ENCODE measurements around the gene R3HCC1L. TPM values are rescaled to one million over a fixed set of nuclear protein-coding genes. Genes with fewer than 3 reads are reported as not detected.

Gene R3HCC1L
- total and polyA plus RNA-seq, 9 of the 15 experiments (the other 6 are each of a cell fraction or from before 2014, with no cell fraction given) = 9.1 to 17.8 (median 12.6) TPM

- DNase-seq (ENCODE audit: extremely low read depth in 1 of 4, low spot score in 3 of 4) (no peak), FAIRE-seq (no peak), ATAC-seq (no peak)
- no peak overlapping the region for H2AFZ ChIP-seq (ENCODE audit: low read depth, low read length)
- intact Hi-C loops (cut with micrococcal nuclease) (no loop called here), in situ Hi-C loops (cut with MboI) (loop anchor here (5.0 kb wide), 1 partner anchor 138 kb away; no protein-coding TSS in a partner anchor)
- no peaks in the 10 kb centered on the region for H3K79me2 ChIP-seq (ENCODE audit: control insufficient read depth, insufficient read depth, low read length)
- ChIA-PET CTCF (ENCODE audit: low intra/inter-chr PET ratio) (interaction anchor here (0.6 kb wide), 1 partner anchor 137 kb away, joined by 3 read pairs; no protein-coding TSS in a partner anchor), POLR2A (no interaction called here)
- no peaks in the 10 kb centered on the region; the same call in 1 of the 2 replicates for H4K20me1 ChIP-seq (replicated peaks; ENCODE audit: control insufficient read depth, insufficient read depth, low read length)
- 86% methylated on average over 2 of the region's 2 CpGs for WGBS (ENCODE audit: insufficient coverage, low coverage, missing lambda C conversion rate)
- H3K9me3 ChIP-seq (replicated peaks; ENCODE audit: control insufficient read depth, insufficient read depth, low read depth, low read length) = no peaks in the 10 kb centered on the region
- H3K9me1 ChIP-seq (ENCODE audit: control insufficient read depth, insufficient read depth, low read length) = no peaks in the 10 kb centered on the region
- no peak overlapping the region for H3K9ac ChIP-seq (ENCODE audit: insufficient read depth in 1 of 2, low read depth in 2 of 2, low read length in 2 of 2)
- no peak overlapping the region for H3K4me2 ChIP-seq (ENCODE audit: insufficient read depth, low read length)
- H3K4me3 ChIP-seq = no peak overlapping the region
- H3K36me3 ChIP-seq (ENCODE audit: control insufficient read depth, insufficient read depth, low read length) = peaks cover 18% of the 10 kb centered on the region; the same call in 2 of the 3 replicates
- peaks cover 0 to 2% of the 10 kb centered on the region in 2 experiments; a peak in 2 of 5 replicates for H3K4me1 ChIP-seq (replicated peaks in 1 of 2; ENCODE audit: control insufficient read depth in 2 of 2, insufficient read depth in 2 of 2, low read length in 2 of 2)
- H3K27me3 ChIP-seq (ENCODE audit: control insufficient read depth in 2 of 2, insufficient read depth in 2 of 2, low read length in 2 of 2) = no peaks in the 10 kb centered on the region
- no peak overlapping the region for H3K27ac ChIP-seq (ENCODE audit: extremely low read depth, low read depth, low read length)
- no TSS peak for BruUV-seq (replicated peaks)
- TF ChIP-seq HNRNPH1 (optimal IDR thresholded peaks at IDR 0.05; ENCODE audit: low read depth, low read length) = no peak
- TF ChIP-seq ZNF316 (IDR thresholded peaks at IDR 0.05) = no peak
- TF ChIP-seq NONO (IDR thresholded peaks at IDR 0.05; ENCODE audit: low read depth in 2 of 2, low read length in 1 of 2) = no peak
- no peak for TF ChIP-seq LEF1 (IDR thresholded peaks at IDR 0.05)
- TF ChIP-seq ZNF586 (CRISPR knock-in tag; conservative IDR thresholded peaks at IDR 0.05) = no peak
- no peak for TF ChIP-seq NFXL1 (CRISPR knock-in tag; IDR thresholded peaks at IDR 0.05)
- TF ChIP-seq TAL1 (IDR thresholded peaks at IDR 0.05) = no peak
- no peak for TF ChIP-seq BDP1 (IDR thresholded peaks at IDR 0.05; ENCODE audit: insufficient read depth, insufficient read length)
- TF ChIP-seq XRCC3 (IDR thresholded peaks at IDR 0.05) = no peak
- no peak for TF ChIP-seq ZNF717 (CRISPR knock-in tag; IDR thresholded peaks at IDR 0.05)
- TF ChIP-seq ZNF146 (CRISPR knock-in tag; IDR thresholded peaks at IDR 0.05; ENCODE audit: unreplicated experiment) = no peak
- TF ChIP-seq CBFA2T3 (IDR thresholded peaks at IDR 0.05) = no peak
- TF ChIP-seq MBD2 (IDR thresholded peaks at IDR 0.05; ENCODE audit: borderline replicate concordance, low read depth) = no peak
- no peak for TF ChIP-seq ZBTB40 (IDR thresholded peaks at IDR 0.05)
- no peak for TF ChIP-seq ZBTB40 (CRISPR knock-in tag; IDR thresholded peaks at IDR 0.05)
- no peak for TF ChIP-seq ATF1 (CRISPR knock-in tag; IDR thresholded peaks at IDR 0.05)
- TF ChIP-seq ATF1 (tag; IDR thresholded peaks at IDR 0.05) = no peak
- TF ChIP-seq RBM34 (IDR thresholded peaks at IDR 0.05; ENCODE audit: borderline replicate concordance, insufficient read depth, low read length) = no peak
- no peak for TF ChIP-seq ZNF12 (CRISPR knock-in tag; IDR thresholded peaks at IDR 0.05)
These were observed 34.9 kb downstream of the R3HCC1L start for GRCh38 chr10:98169379-98169778.
